HCT116 (cell line): ENCODE results near the gene GRHL3. TPM values are rescaled to one million over a fixed set of nuclear protein-coding genes. Genes with fewer than 3 reads are reported as not detected.
"Not testable (repeated sequence)": the region's sequence is repeated elsewhere in the genome, so short reads cannot be mapped to it uniquely, and the experiment has no call there.

ENCODE experiments used
- ATAC-seq: fragments of 200-7000 bp; cut with Tn5 transposase; 2 replicates; pipeline ENCODE4 v1.9.1; 2020; ENCODE audit warnings: mild to moderate bottlenecking, moderate library complexity
- BruUV-seq: library from RNA; stranded (reverse); fragments of 400-500 nt; replicated peaks from 2 replicates; lab custom pipeline; 2021; lab: Mats Ljungman, UMichigan
- CTCF ChIA-PET: fragments of 300-600 bp; sonication (Branson Sonifier 250); formaldehyde crosslinking; loops from one replicate; lab custom pipeline; 2021; ENCODE audit warnings: antibody characterized with exemption; lab: Charles Lee
- POLR2A ChIA-PET: fragments of 300-600, 350-600 bp; sonication (Branson Sonifier 250); formaldehyde crosslinking; loops from one replicate; lab custom pipeline; 2021; ENCODE audit warnings: antibody characterized with exemption; lab: Charles Lee
- RAD21 ChIA-PET, 2 experiments: fragments of 300-600 bp; sonication (Branson Sonifier 250); formaldehyde crosslinking; loops; one replicate each; lab custom pipeline; 2023; ENCODE audit warnings: low total read pairs in 2 of 2; ENCODE audit not compliant: uncharacterized antibody in 2 of 2, unreplicated experiment in 2 of 2, low non-redundant PET in 1 of 2; lab: Charles Lee
- DNase-seq: peaks from one replicate; pipeline ENCODE4 v3.0.0-alpha.2; 2010; ENCODE audit warnings: low read depth, low spot score
- H2AFZ ChIP-seq: fragments of 200-600 bp; shearing (Covaris generic), sonication (generic); 2 replicates; pipeline ENCODE4 v1.6.1; 2017; ENCODE audit warnings: low read depth, mixed run types, mixed read lengths, antibody characterized with exemption, low read length; ENCODE audit not compliant: poor library complexity, severe bottlenecking
- H3K27ac ChIP-seq: 2 replicates; pipeline ENCODE4 v1.5.1; 2012; ENCODE audit warnings: low read depth, low read length
- H3K27me3 ChIP-seq: fragments of 200-600 bp; sonication (generic); 2 replicates; pipeline ENCODE4 v1.6.1; 2016; ENCODE audit warnings: mixed run types, low read length, mixed read lengths; ENCODE audit not compliant: insufficient read depth
- H3K36me3 ChIP-seq, 2 experiments: fragments of 200-500 bp in 1 of 2; fragments of 200-600 bp in 1 of 2; sonication (Bioruptor generic) in 1 of 2; sonication (generic) in 1 of 2; 2 replicates each; pipeline versions ENCODE4 v1.5.1 to v1.6.1; 2014 to 2016; ENCODE audit warnings: low read length in 2 of 2, inconsistent platforms in 1 of 2, mixed read lengths in 1 of 2, mixed run types in 1 of 2; ENCODE audit not compliant: insufficient read depth in 2 of 2, control insufficient read depth in 1 of 2
- H3K4me1 ChIP-seq, 2 experiments: fragments of 200-600 bp in 1 of 2; sonication (generic) in 1 of 2; 2 replicates each; pipeline versions ENCODE4 v1.5.1 to v1.6.1; 2012 to 2017; ENCODE audit warnings: low read length in 2 of 2, inconsistent platforms in 1 of 2, mild to moderate bottlenecking in 1 of 2, mixed read lengths in 1 of 2, mixed run types in 1 of 2, moderate library complexity in 1 of 2; ENCODE audit not compliant: insufficient read depth in 2 of 2, control insufficient read depth in 1 of 2
- H3K4me2 ChIP-seq: fragments of 200-600 bp; sonication (generic); 2 replicates; pipeline ENCODE4 v1.6.1; 2017; ENCODE audit warnings: mixed run types, low read length, mixed read lengths
- H3K4me3 ChIP-seq, 2 experiments: fragments of 200-600 bp in 1 of 2; sonication (generic) in 1 of 2; replicated peaks in 1 of 2; 2 replicates each; pipeline ENCODE4 v1.5.1; 2011 to 2016; ENCODE audit warnings: low read length in 2 of 2, control low read depth in 1 of 2, low read depth in 1 of 2, mild to moderate bottlenecking in 1 of 2, mixed read lengths in 1 of 2, mixed run types in 1 of 2
- H3K79me2 ChIP-seq: fragments of 200-600 bp; sonication (generic); 2 replicates; pipeline ENCODE4 v1.6.1; 2017; ENCODE audit warnings: mild to moderate bottlenecking, mixed run types, low read length, moderate library complexity, mixed read lengths; ENCODE audit not compliant: insufficient read depth
- H3K9ac ChIP-seq: fragments of 200-600 bp; sonication (generic); 2 replicates; pipeline ENCODE4 v1.6.1; 2016; ENCODE audit warnings: low read length, mixed read lengths
- H3K9me2 ChIP-seq: fragments of 200-600 bp; sonication (generic), shearing (Covaris generic); 2 replicates; pipeline ENCODE4 v1.6.1; 2017; ENCODE audit warnings: mixed run types, mild to moderate bottlenecking, moderate library complexity; ENCODE audit not compliant: insufficient read depth
- H3K9me3 ChIP-seq, 2 experiments: fragments of 200-500 bp in 1 of 2; fragments of 200-600 bp in 1 of 2; sonication (Bioruptor generic) in 1 of 2; sonication (generic) in 1 of 2; 2 replicates each; pipeline ENCODE4 v1.6.1; 2014 to 2017; ENCODE audit warnings: low read length in 2 of 2, mixed read lengths in 2 of 2, inconsistent platforms in 1 of 2, low read depth in 1 of 2, mild to moderate bottlenecking in 1 of 2, mixed run types in 1 of 2, moderate library complexity in 1 of 2; ENCODE audit not compliant: control insufficient read depth in 1 of 2, insufficient read depth in 1 of 2
- H4K20me1 ChIP-seq: fragments of 200-600 bp; sonication (generic), shearing (Covaris generic); 2 replicates; pipeline ENCODE4 v1.6.1; 2017; ENCODE audit warnings: mixed run types, mild to moderate bottlenecking, moderate library complexity; ENCODE audit not compliant: insufficient read depth
- ATF3 ChIP-seq: IDR thresholded peaks from 2 replicates; pipeline ENCODE4 v1.6.1; 2012
- CBX3 ChIP-seq: IDR thresholded peaks from 2 replicates; pipeline ENCODE4 v1.6.1; 2012; ENCODE audit warnings: low read depth
- CTCF ChIP-seq, 3 experiments: fragments of 200-600 bp in 1 of 3; sonication (generic) in 1 of 3; IDR thresholded peaks in 2 of 3; conservative IDR thresholded peaks in 1 of 3; 2 replicates each; pipeline ENCODE4 v1.5.1; 2012 to 2017; ENCODE audit warnings: low read depth in 2 of 3, low read length in 2 of 3, antibody characterized with exemption in 1 of 3, borderline replicate concordance in 1 of 3, control low read depth in 1 of 3, mild to moderate bottlenecking in 1 of 3, mixed read lengths in 1 of 3, mixed run types in 1 of 3, moderate library complexity in 1 of 3; ENCODE audit not compliant: insufficient read depth in 1 of 3
- EGR1 ChIP-seq: IDR thresholded peaks from 2 replicates; pipeline ENCODE4 v1.6.1; 2012; ENCODE audit warnings: low read depth
- FOSL1 ChIP-seq: IDR thresholded peaks from 2 replicates; pipeline ENCODE4 v1.6.1; 2012; ENCODE audit warnings: low read depth
- POLR2A ChIP-seq: IDR thresholded peaks from 2 replicates; pipeline ENCODE4 v1.7.0; 2011; ENCODE audit warnings: borderline replicate concordance; ENCODE audit not compliant: insufficient read depth, insufficient read length; ENCODE audit errors: extremely low read depth
- REST ChIP-seq: IDR thresholded peaks from 2 replicates; pipeline ENCODE4 v1.6.1; 2012; ENCODE audit warnings: low read depth
- SP1 ChIP-seq: IDR thresholded peaks from 2 replicates; pipeline ENCODE4 v1.6.1; 2012; ENCODE audit warnings: low read depth
- SRF ChIP-seq: IDR thresholded peaks from 2 replicates; pipeline ENCODE4 v1.6.1; 2012; ENCODE audit warnings: low read depth
- ZBTB33 ChIP-seq: IDR thresholded peaks from 2 replicates; pipeline ENCODE4 v1.6.1; 2011; ENCODE audit warnings: mild to moderate bottlenecking, low read length, moderate library complexity; ENCODE audit not compliant: insufficient replicate concordance; ENCODE audit errors: extremely low read depth
- ZFX ChIP-seq: fragments of 450-650 bp; IDR thresholded peaks from 2 replicates; pipeline ENCODE4 v1.6.1; 2017
- ZNF274 ChIP-seq: fragments of 200-500 bp; sonication (Bioruptor generic); IDR thresholded peaks from 2 replicates; pipeline ENCODE4 v1.6.1; 2014; ENCODE audit warnings: mild to moderate bottlenecking, low read depth, low read length, inconsistent platforms
- intact Hi-C: fragments of 100-400 bp; cut with micrococcal nuclease; formaldehyde crosslinking; loops from 2 replicates; pipeline ENCODE4 v1.10.0; 2022
- total RNA-seq: library from RNA; stranded (reverse); gene quantifications from one replicate; pipeline ENCODE4 v1.2.1, GENCODE V29; 2021; ENCODE audit not compliant: unreplicated experiment

The GRHL3 gene
- total RNA-seq, 1 experiment from 2014 or later = 1.0 TPM

- Histone ChIP-seq H3K4me3 (no peak overlapping the region), H3K36me3 (no peaks in the 10 kb centered on the region), H2AFZ (peak overlapping the region; percentile 49), H3K9me2 (no peaks in the 10 kb centered on the region), H3K9ac (no peak overlapping the region), H3K4me2 (peak overlapping the region; percentile 61), H3K4me1 (peaks cover 48 to 68% of the 10 kb centered on the region in 2 experiments), H4K20me1 (no peaks in the 10 kb centered on the region), H3K79me2 (no peaks in the 10 kb centered on the region), H3K9me3 (no peaks in the 10 kb centered on the region), H3K27ac (no peak overlapping the region), H3K27me3 (peaks cover 7% of the 10 kb centered on the region; the same call in 1 of the 2 replicates)
- ATAC-seq = no peak
- DNase-seq = no peak
- ChIA-PET CTCF (no interaction called here), POLR2A (no interaction called here), RAD21 (no interaction called here)
- TF ChIP-seq POLR2A (no peak), REST (no peak), CBX3 (no peak), ZFX (no peak), FOSL1 (peak; percentile 48), ZNF274 (no peak), ZBTB33 (no peak), SRF (no peak), ATF3 (no peak), EGR1 (no peak), SP1 (peak; percentile 55), CTCF (IDR thresholded peaks at IDR 0.05 in 2 of 3, conservative IDR thresholded peaks at IDR 0.05 in 1 of 3; ENCODE audit: borderline replicate concordance in 1 of 3, insufficient read depth in 1 of 3, low read depth in 2 of 3, low read length in 2 of 3) (no peak)
- no TSS peak for BruUV-seq
- intact Hi-C loops = no loop called here
These were observed 32.7 kb upstream of the GRHL3 start for GRCh38 chr1:24286246-24287010.

- BruUV-seq, H2AFZ ChIP-seq, H3K27me3 ChIP-seq, H3K79me2 ChIP-seq, DNase-seq, CTCF ChIA-PET, intact Hi-C loops, H3K9me2 ChIP-seq, H3K9me3 ChIP-seq, H3K9ac ChIP-seq, RAD21 ChIA-PET, H3K36me3 ChIP-seq, H4K20me1 ChIP-seq, H3K27ac ChIP-seq, H3K4me2 ChIP-seq, H3K4me3 ChIP-seq, ATAC-seq: not testable (repeated sequence)
- POLR2A ChIA-PET = interaction anchor here (1.0 kb wide), 1 partner anchor 10 kb away, joined by 7 read pairs; no protein-coding TSS in a partner anchor
- peaks cover 47 to 67% of the 10 kb centered on the region in 2 experiments for H3K4me1 ChIP-seq
These were observed 31.4 kb upstream of the GRHL3 start for GRCh38 chr1:24287779-24288178.
